HEK293 (cell line): Measurements from ENCODE around the gene PTCHD1.

ENCODE experiments used
- CTCF ChIA-PET: fragments of 350-600 bp; formaldehyde crosslinking; extraction: SDS; loops from one replicate; lab custom pipeline; 2021; ENCODE audit warnings: antibody characterized with exemption; lab: Yijun Ruan, JAX
- POLR2A ChIA-PET: fragments of 300-600 bp; formaldehyde crosslinking; extraction: SDS; loops from one replicate; lab custom pipeline; 2020; ENCODE audit warnings: antibody characterized with exemption, inconsistent platforms; lab: Yijun Ruan, JAX
- H3K27ac ChIP-seq: fragments of 200-500 bp; sonication (Bioruptor generic); 2 replicates; pipeline ENCODE4 v1.5.1; 2014; ENCODE audit warnings: low read depth, low read length, control low read depth, inconsistent platforms; ENCODE audit errors: extremely low read depth
- H3K36me3 ChIP-seq, 2 experiments: fragments of 200-500 bp in 1 of 2; sonication (Bioruptor generic) in 1 of 2; 1 replicate in 1 of 2; 2 replicates in 1 of 2; pipeline ENCODE4 v1.5.1; 2014 to 2017; ENCODE audit warnings: inconsistent platforms in 2 of 2, low read length in 2 of 2; ENCODE audit not compliant: control insufficient read depth in 2 of 2, insufficient read depth in 1 of 2
- H3K4me1 ChIP-seq: fragments of 200-500 bp; sonication (Bioruptor generic); 2 replicates; pipeline ENCODE4 v1.5.1; 2014; ENCODE audit warnings: mild to moderate bottlenecking, low read length, inconsistent platforms; ENCODE audit not compliant: control insufficient read depth, insufficient read depth
- H3K4me3 ChIP-seq: 2 replicates; pipeline ENCODE4 v1.5.1; 2011; ENCODE audit warnings: low read depth, mild to moderate bottlenecking, control low read depth, low read length, moderate library complexity
- H3K9me3 ChIP-seq: fragments of 200-500 bp; sonication (Bioruptor generic); 2 replicates; pipeline ENCODE4 v1.5.1; 2014; ENCODE audit warnings: low read depth, low read length, inconsistent platforms; ENCODE audit not compliant: control insufficient read depth, insufficient read depth
- GLIS1 ChIP-seq: fragments of 450-650 bp; formaldehyde crosslinking; IDR thresholded peaks from 2 replicates; pipeline ENCODE4 v1.5.1; 2016; ENCODE audit warnings: missing biosample characterization, missing genetic modification characterization
- KLF1 ChIP-seq: fragments of 450-650 bp; formaldehyde crosslinking; IDR thresholded peaks from 2 replicates; pipeline ENCODE4 v1.5.1; 2016; ENCODE audit warnings: missing biosample characterization, missing genetic modification characterization
- KLF7 ChIP-seq: fragments of 450-650 bp; formaldehyde crosslinking; IDR thresholded peaks from 2 replicates; pipeline ENCODE4 v1.5.1; 2016; ENCODE audit warnings: missing biosample characterization, missing genetic modification characterization, borderline replicate concordance
- RBAK ChIP-seq: fragments of 450-650 bp; formaldehyde crosslinking; IDR thresholded peaks from 2 replicates; pipeline ENCODE4 v1.5.1; 2016; ENCODE audit warnings: missing biosample characterization, missing genetic modification characterization
- SP2 ChIP-seq: fragments of 450-650 bp; formaldehyde crosslinking; IDR thresholded peaks from 2 replicates; pipeline ENCODE4 v1.5.1; 2016; ENCODE audit warnings: missing biosample characterization, missing genetic modification characterization
- ZBTB21 ChIP-seq: fragments of 450-650 bp; formaldehyde crosslinking; IDR thresholded peaks from 2 replicates; pipeline ENCODE4 v1.5.1; 2017; ENCODE audit warnings: missing biosample characterization, missing genetic modification characterization
- ZBTB7A ChIP-seq: fragments of 450-650 bp; formaldehyde crosslinking; IDR thresholded peaks from 2 replicates; pipeline ENCODE4 v1.5.1; 2016; ENCODE audit warnings: low read depth, missing biosample characterization, missing genetic modification characterization
- ZFP41 ChIP-seq: fragments of 450-650 bp; formaldehyde crosslinking; IDR thresholded peaks from 2 replicates; pipeline ENCODE4 v1.5.1; 2016; ENCODE audit warnings: missing biosample characterization, missing genetic modification characterization, borderline replicate concordance
- ZNF132 ChIP-seq: fragments of 450-650 bp; formaldehyde crosslinking; IDR thresholded peaks from 2 replicates; pipeline ENCODE4 v1.5.1; 2017; ENCODE audit warnings: missing biosample characterization, missing genetic modification characterization, borderline replicate concordance
- ZNF155 ChIP-seq: fragments of 450-650 bp; formaldehyde crosslinking; IDR thresholded peaks from 2 replicates; pipeline ENCODE4 v1.5.1; 2016; ENCODE audit warnings: missing biosample characterization, missing genetic modification characterization
- ZNF174 ChIP-seq: fragments of 450-650 bp; formaldehyde crosslinking; IDR thresholded peaks from 2 replicates; pipeline ENCODE4 v1.5.0; 2017; ENCODE audit warnings: missing biosample characterization, mild to moderate bottlenecking, missing genetic modification characterization
- ZNF239 ChIP-seq: fragments of 450-650 bp; formaldehyde crosslinking; IDR thresholded peaks from 2 replicates; pipeline ENCODE4 v1.5.1; 2016; ENCODE audit warnings: missing biosample characterization, missing genetic modification characterization
- ZNF366 ChIP-seq: fragments of 450-650 bp; formaldehyde crosslinking; conservative IDR thresholded peaks from 2 replicates; pipeline ENCODE4 v1.5.1; 2016; ENCODE audit warnings: missing biosample characterization, missing genetic modification characterization
- ZNF521 ChIP-seq: fragments of 450-650 bp; formaldehyde crosslinking; IDR thresholded peaks from 2 replicates; pipeline ENCODE4 v1.5.1; 2017; ENCODE audit warnings: missing biosample characterization, mild to moderate bottlenecking, missing genetic modification characterization
- ZNF529 ChIP-seq: fragments of 450-650 bp; formaldehyde crosslinking; IDR thresholded peaks from 2 replicates; pipeline ENCODE4 v1.5.1; 2017; ENCODE audit warnings: missing genetic modification characterization, missing biosample characterization; ENCODE audit not compliant: insufficient replicate concordance
- ZNF548 ChIP-seq: fragments of 450-650 bp; formaldehyde crosslinking; IDR thresholded peaks from 2 replicates; pipeline ENCODE4 v1.5.1; 2016; ENCODE audit warnings: missing biosample characterization, missing genetic modification characterization
- ZNF596 ChIP-seq: fragments of 450-650 bp; IDR thresholded peaks from 2 replicates; pipeline ENCODE4 v1.5.0; 2018; ENCODE audit warnings: missing biosample characterization, mild to moderate bottlenecking, missing genetic modification characterization, moderate library complexity
- ZNF624 ChIP-seq: fragments of 450-650 bp; formaldehyde crosslinking; IDR thresholded peaks from 2 replicates; pipeline ENCODE4 v1.5.1; 2017; ENCODE audit warnings: missing biosample characterization, missing genetic modification characterization
- ZNF670 ChIP-seq: fragments of 450-650 bp; formaldehyde crosslinking; IDR thresholded peaks from 2 replicates; pipeline ENCODE4 v1.5.1; 2016; ENCODE audit warnings: missing biosample characterization, missing genetic modification characterization, low read depth
- ZNF707 ChIP-seq: fragments of 450-650 bp; formaldehyde crosslinking; IDR thresholded peaks from 2 replicates; pipeline ENCODE4 v1.5.1; 2016; ENCODE audit warnings: missing biosample characterization, missing genetic modification characterization
- ZNF768 ChIP-seq: fragments of 450-650 bp; formaldehyde crosslinking; IDR thresholded peaks from 2 replicates; pipeline ENCODE4 v1.5.1; 2018; ENCODE audit warnings: missing biosample characterization, mild to moderate bottlenecking, missing genetic modification characterization
- ZNF776 ChIP-seq: fragments of 450-650 bp; formaldehyde crosslinking; IDR thresholded peaks from 2 replicates; pipeline ENCODE4 v1.5.0; 2017; ENCODE audit warnings: missing biosample characterization, missing genetic modification characterization, borderline replicate concordance
- ZNF777 ChIP-seq: fragments of 450-650 bp; formaldehyde crosslinking; IDR thresholded peaks from 2 replicates; pipeline ENCODE4 v1.5.1; 2017; ENCODE audit warnings: missing biosample characterization, missing genetic modification characterization, borderline replicate concordance
- ZNF830 ChIP-seq: fragments of 450-650 bp; IDR thresholded peaks from 2 replicates; pipeline ENCODE4 v1.5.0; 2018; ENCODE audit warnings: missing biosample characterization, missing genetic modification characterization, low read depth, mild to moderate bottlenecking, moderate library complexity
- ZSCAN16 ChIP-seq: fragments of 450-650 bp; formaldehyde crosslinking; IDR thresholded peaks from 2 replicates; pipeline ENCODE4 v1.5.1; 2016; ENCODE audit warnings: missing biosample characterization, missing genetic modification characterization
- TF ChIP-seq, protein P1 (sequence below): fragments of 450-650 bp; formaldehyde crosslinking; IDR thresholded peaks from 2 replicates; pipeline ENCODE4 v1.5.1; 2016; ENCODE audit warnings: missing biosample characterization, missing genetic modification characterization
- TF ChIP-seq, protein P2 (sequence below): fragments of 450-650 bp; formaldehyde crosslinking; IDR thresholded peaks from 2 replicates; pipeline ENCODE4; 2016; ENCODE audit warnings: missing biosample characterization, missing genetic modification characterization
- TF ChIP-seq, protein P3 (sequence below): sonication (generic); formaldehyde crosslinking; IDR thresholded peaks from 2 replicates; pipeline ENCODE4 v1.8.1; 2022; ENCODE audit warnings: mild to moderate bottlenecking, moderate library complexity, missing genetic modification reagents
- TF ChIP-seq, protein P4 (sequence below): fragments of 450-650 bp; formaldehyde crosslinking; IDR thresholded peaks from 2 replicates; pipeline ENCODE4 v1.5.1; 2017; ENCODE audit warnings: missing biosample characterization, missing genetic modification characterization

PTCHD1 gene

DNA sequence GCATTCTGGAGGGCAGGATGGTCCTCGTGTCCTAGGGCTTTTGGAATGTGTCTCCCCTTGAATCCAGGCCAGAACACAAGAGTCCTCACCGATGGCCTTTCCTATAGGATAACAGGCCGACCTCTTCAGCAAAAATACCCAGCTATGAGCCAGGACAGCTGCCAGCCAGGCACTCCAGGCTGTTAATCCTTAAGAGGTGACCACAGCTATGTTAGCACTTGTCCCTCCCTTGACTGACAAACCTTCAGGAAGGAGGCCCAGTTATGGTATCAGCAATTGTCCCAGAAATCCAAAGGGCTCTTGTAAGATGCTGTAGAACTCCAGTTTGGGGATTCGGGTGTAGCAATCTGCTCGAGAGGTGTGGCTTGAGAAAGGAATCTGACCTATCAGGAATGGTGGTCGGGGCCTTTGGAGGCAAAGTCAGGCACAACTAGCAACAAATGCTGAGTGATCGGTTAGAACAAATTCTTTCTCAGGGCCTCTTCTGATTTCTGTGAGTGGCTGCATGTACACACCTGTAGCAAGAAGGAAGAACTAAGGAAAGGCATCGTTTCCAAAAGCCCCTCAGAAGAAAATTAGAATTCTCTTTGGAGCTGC is 54.6 kb downstream of the PTCHD1 start:
- no peaks in the 10 kb centered on the region for H3K36me3 ChIP-seq
- no peak overlapping the region for H3K4me3 ChIP-seq
- CTCF ChIA-PET, result no interaction called here
- TF ChIP-seq ZNF529, result no peak
- TF ChIP-seq ZNF521 (tag by site-specific recombination), result no peak
- no peak for TF ChIP-seq ZNF707
- TF ChIP-seq KLF1 (tag by site-specific recombination), result no peak
- TF ChIP-seq ZFP41 (tag by site-specific recombination), result no peak
- no peak for TF ChIP-seq ZNF830 (tag by site-specific recombination)
- TF ChIP-seq ZBTB7A (tag by site-specific recombination), result no peak
- TF ChIP-seq, protein P1, sequence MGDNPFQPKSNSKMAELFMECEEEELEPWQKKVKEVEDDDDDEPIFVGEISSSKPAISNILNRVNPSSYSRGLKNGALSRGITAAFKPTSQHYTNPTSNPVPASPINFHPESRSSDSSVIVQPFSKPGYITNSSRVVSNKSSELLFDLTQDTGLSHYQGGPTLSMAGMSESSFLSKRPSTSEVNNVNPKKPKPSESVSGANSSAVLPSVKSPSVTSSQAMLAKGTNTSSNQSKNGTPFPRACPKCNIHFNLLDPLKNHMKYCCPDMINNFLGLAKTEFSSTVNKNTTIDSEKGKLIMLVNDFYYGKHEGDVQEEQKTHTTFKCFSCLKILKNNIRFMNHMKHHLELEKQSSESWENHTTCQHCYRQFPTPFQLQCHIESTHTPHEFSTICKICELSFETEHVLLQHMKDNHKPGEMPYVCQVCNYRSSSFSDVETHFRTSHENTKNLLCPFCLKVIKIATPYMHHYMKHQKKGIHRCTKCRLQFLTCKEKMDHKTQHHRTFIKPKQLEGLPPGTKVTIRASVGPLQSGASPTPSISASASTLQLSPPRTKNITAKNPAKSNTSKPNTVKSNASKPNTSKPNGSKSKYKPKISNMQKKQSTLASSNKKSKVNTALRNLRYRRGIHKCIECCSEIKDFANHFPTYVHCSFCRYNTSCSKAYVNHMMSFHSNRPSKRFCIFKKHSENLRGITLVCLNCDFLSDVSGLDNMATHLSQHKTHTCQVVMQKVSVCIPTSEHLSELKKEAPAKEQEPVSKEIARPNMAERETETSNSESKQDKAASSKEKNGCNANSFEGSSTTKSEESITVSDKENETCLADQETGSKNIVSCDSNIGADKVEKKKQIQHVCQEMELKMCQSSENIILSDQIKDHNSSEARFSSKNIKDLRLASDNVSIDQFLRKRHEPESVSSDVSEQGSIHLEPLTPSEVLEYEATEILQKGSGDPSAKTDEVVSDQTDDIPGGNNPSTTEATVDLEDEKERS (tag by site-specific recombination), result no peak
- no peak for TF ChIP-seq ZBTB21 (tag by site-specific recombination)
- TF ChIP-seq ZNF239, result no peak
- TF ChIP-seq ZNF670 (tag by site-specific recombination), result no peak
- TF ChIP-seq ZNF366 (tag by site-specific recombination), result no peak
- TF ChIP-seq ZNF596 (tag by site-specific recombination), result no peak
- no peak for TF ChIP-seq ZNF768
- TF ChIP-seq ZNF776 (tag by site-specific recombination), result no peak
- TF ChIP-seq, protein P2, sequence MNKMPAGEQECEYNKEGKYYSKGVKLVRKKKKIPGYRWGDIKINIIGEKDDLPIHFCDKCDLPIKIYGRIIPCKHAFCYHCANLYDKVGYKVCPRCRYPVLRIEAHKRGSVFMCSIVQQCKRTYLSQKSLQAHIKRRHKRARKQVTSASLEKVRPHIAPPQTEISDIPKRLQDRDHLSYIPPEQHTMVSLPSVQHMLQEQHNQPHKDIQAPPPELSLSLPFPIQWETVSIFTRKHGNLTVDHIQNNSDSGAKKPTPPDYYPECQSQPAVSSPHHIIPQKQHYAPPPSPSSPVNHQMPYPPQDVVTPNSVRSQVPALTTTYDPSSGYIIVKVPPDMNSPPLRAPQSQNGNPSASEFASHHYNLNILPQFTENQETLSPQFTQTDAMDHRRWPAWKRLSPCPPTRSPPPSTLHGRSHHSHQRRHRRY (tag by site-specific recombination), result no peak
- TF ChIP-seq ZNF155, result no peak
- TF ChIP-seq ZNF174 (tag by site-specific recombination), result no peak
- no peak for TF ChIP-seq ZNF777
- TF ChIP-seq ZSCAN16 (tag by site-specific recombination), result no peak
- TF ChIP-seq, all 188 proteins: peak for 0
- POLR2A ChIA-PET, result no interaction called here
- Histone ChIP-seq H3K9me3 (no peaks in the 10 kb centered on the region), H3K27ac (no peak overlapping the region), H3K4me1 (no peaks in the 10 kb centered on the region)

DNA sequence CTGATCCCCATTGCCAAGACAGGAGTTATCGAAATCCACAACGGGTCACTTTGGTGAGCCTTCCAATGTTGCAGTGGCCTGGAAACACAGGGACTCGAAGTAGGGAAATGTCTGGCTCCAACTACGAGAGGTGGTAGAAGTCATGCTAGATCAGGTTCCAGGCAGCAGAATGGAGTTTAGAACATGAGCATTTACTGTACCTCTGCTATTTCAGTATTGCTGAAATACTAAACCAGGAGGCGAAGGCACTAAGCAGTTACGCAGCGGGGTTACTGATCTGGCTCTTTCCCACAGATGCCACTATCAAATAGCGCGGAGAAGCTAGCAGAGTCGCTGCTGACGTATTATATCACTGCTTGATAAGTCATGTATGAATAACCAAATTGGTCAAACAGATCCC is 56.3 kb downstream of the PTCHD1 start:
- H3K36me3 ChIP-seq, result no peaks in the 10 kb centered on the region
- POLR2A ChIA-PET, result no interaction called here
- no peak overlapping the region for H3K27ac ChIP-seq
- H3K4me1 ChIP-seq, result no peaks in the 10 kb centered on the region
- CTCF ChIA-PET, result no interaction called here
- H3K9me3 ChIP-seq, result no peaks in the 10 kb centered on the region
- TF ChIP-seq GLIS1 (tag by site-specific recombination), result no peak
- no peak for TF ChIP-seq ZNF624 (tag by site-specific recombination)
- TF ChIP-seq ZNF132 (tag by site-specific recombination), result no peak
- TF ChIP-seq SP2 (tag by site-specific recombination), result no peak
- TF ChIP-seq, protein P3, sequence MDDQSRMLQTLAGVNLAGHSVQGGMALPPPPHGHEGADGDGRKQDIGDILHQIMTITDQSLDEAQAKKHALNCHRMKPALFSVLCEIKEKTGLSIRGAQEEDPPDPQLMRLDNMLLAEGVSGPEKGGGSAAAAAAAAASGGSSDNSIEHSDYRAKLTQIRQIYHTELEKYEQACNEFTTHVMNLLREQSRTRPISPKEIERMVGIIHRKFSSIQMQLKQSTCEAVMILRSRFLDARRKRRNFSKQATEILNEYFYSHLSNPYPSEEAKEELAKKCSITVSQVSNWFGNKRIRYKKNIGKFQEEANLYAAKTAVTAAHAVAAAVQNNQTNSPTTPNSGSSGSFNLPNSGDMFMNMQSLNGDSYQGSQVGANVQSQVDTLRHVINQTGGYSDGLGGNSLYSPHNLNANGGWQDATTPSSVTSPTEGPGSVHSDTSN (CRISPR knock-in tag), result no peak
- no peak for TF ChIP-seq RBAK (tag by site-specific recombination)
- TF ChIP-seq KLF7 (tag by site-specific recombination), result no peak
- TF ChIP-seq ZNF548 (tag by site-specific recombination), result no peak
- TF ChIP-seq, protein P4, sequence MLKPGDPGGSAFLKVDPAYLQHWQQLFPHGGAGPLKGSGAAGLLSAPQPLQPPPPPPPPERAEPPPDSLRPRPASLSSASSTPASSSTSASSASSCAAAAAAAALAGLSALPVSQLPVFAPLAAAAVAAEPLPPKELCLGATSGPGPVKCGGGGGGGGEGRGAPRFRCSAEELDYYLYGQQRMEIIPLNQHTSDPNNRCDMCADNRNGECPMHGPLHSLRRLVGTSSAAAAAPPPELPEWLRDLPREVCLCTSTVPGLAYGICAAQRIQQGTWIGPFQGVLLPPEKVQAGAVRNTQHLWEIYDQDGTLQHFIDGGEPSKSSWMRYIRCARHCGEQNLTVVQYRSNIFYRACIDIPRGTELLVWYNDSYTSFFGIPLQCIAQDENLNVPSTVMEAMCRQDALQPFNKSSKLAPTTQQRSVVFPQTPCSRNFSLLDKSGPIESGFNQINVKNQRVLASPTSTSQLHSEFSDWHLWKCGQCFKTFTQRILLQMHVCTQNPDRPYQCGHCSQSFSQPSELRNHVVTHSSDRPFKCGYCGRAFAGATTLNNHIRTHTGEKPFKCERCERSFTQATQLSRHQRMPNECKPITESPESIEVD (tag by site-specific recombination), result no peak
- H3K4me3 ChIP-seq, result no peak overlapping the region
